Measurements from ENCODE around the gene PLXDC2.

GRCh38 chr10:20132816-20133215 lies 316.6 kb downstream of the PLXDC2 start:
- no peak for TF ChIP-seq EZH2 (IDR thresholded peaks at IDR 0.05; ENCODE audit: borderline replicate concordance, low read depth, low read length, severe bottlenecking)
- TF ChIP-seq CTCF (IDR thresholded peaks at IDR 0.05; ENCODE audit: borderline replicate concordance, extremely low read depth, low read length, poor library complexity, severe bottlenecking) = no peak

All from DND-41 (cell line).